ENCODE measurements around the gene LY86.

Gene LY86

GRCh38 chr6:6681075-6681849 is 92.7 kb downstream of the LY86 start:
- H3K4me3 Mint-ChIP-seq = no peak overlapping the region
- H3K27ac Mint-ChIP-seq = no peak overlapping the region
- no peak for DNase-seq
- TF ChIP-seq CTCF (IDR thresholded peaks at IDR 0.05) = no peak
- no peaks in the 10 kb centered on the region for H3K36me3 Mint-ChIP-seq (ENCODE audit: low read depth)
- peaks cover 81% of the 10 kb centered on the region for H3K4me1 Mint-ChIP-seq
- H3K27me3 Mint-ChIP-seq (ENCODE audit: low read depth, poor library complexity) = peaks cover 3% of the 10 kb centered on the region
- H3K9me3 Mint-ChIP-seq = peaks cover 4% of the 10 kb centered on the region

GRCh38 chr6:6682225-6682624 is 93.7 kb downstream of the LY86 start:
- H3K4me1 Mint-ChIP-seq = peaks cover 83% of the 10 kb centered on the region
- no peak for DNase-seq
- H3K36me3 Mint-ChIP-seq (ENCODE audit: low read depth) = peaks cover 4% of the 10 kb centered on the region
- no peak for TF ChIP-seq CTCF (IDR thresholded peaks at IDR 0.05)
- peaks cover under 1% of the 10 kb centered on the region for H3K27me3 Mint-ChIP-seq (ENCODE audit: low read depth, poor library complexity)
- H3K4me3 Mint-ChIP-seq = no peak overlapping the region
- H3K27ac Mint-ChIP-seq = no peak overlapping the region
- peaks cover 8% of the 10 kb centered on the region for H3K9me3 Mint-ChIP-seq

GRCh38 chr6:6683969-6684833 is 95.7 kb downstream of the LY86 start:
- peaks cover 81% of the 10 kb centered on the region for H3K4me1 Mint-ChIP-seq
- no peak for DNase-seq
- peaks cover 4% of the 10 kb centered on the region for H3K36me3 Mint-ChIP-seq (ENCODE audit: low read depth)
- H3K27ac Mint-ChIP-seq = peak overlapping the region; percentile 90
- H3K9me3 Mint-ChIP-seq = peaks cover 8% of the 10 kb centered on the region
- H3K27me3 Mint-ChIP-seq (ENCODE audit: low read depth, poor library complexity) = no peaks in the 10 kb centered on the region
- no peak for TF ChIP-seq CTCF (IDR thresholded peaks at IDR 0.05)
- H3K4me3 Mint-ChIP-seq = peak overlapping the region; percentile 29

- H3K4me1 Mint-ChIP-seq = peaks cover 74% of the 10 kb centered on the region
- TF ChIP-seq CTCF (IDR thresholded peaks at IDR 0.05) = no peak
- H3K27me3 Mint-ChIP-seq (ENCODE audit: low read depth, poor library complexity) = peaks cover 4% of the 10 kb centered on the region
- H3K4me3 Mint-ChIP-seq = peak overlapping the region; percentile 15
- peaks cover 4% of the 10 kb centered on the region for H3K36me3 Mint-ChIP-seq (ENCODE audit: low read depth)
- DNase-seq = no peak
- no peak overlapping the region for H3K27ac Mint-ChIP-seq
- H3K9me3 Mint-ChIP-seq = peaks cover 10% of the 10 kb centered on the region
These were observed 96.9 kb downstream of the LY86 start for GRCh38 chr6:6685249-6686040.

GRCh38 chr6:6686176-6686575 is 97.7 kb downstream of the LY86 start:
- DNase-seq = no peak
- H3K36me3 Mint-ChIP-seq (ENCODE audit: low read depth) = peaks cover 11% of the 10 kb centered on the region
- no peak overlapping the region for H3K27ac Mint-ChIP-seq
- no peak for TF ChIP-seq CTCF (IDR thresholded peaks at IDR 0.05)
- peaks cover 4% of the 10 kb centered on the region for H3K27me3 Mint-ChIP-seq (ENCODE audit: low read depth, poor library complexity)
- H3K9me3 Mint-ChIP-seq = peaks cover 17% of the 10 kb centered on the region
- H3K4me3 Mint-ChIP-seq = peak overlapping the region; percentile 83
- H3K4me1 Mint-ChIP-seq = peaks cover 66% of the 10 kb centered on the region
